Fibroblast of lung (primary cell): ENCODE measurements around the gene ADNP2. TPM values are rescaled to one million over a fixed set of nuclear protein-coding genes. Genes with fewer than 3 reads are reported as not detected.

Experiments
- DNase-seq, 2 donors: peaks; one replicate each; pipeline versions ENCODE4 v3.0.0 to v3.0.0-alpha.2; 2010; ENCODE audit warnings: low read depth in 2 of 2
- H2AFZ ChIP-seq: 2 replicates; pipeline ENCODE4 v1.5.1; 2012; ENCODE audit warnings: low read length, control low read depth, inconsistent platforms
- H3K27ac ChIP-seq: 2 replicates; pipeline ENCODE4 v1.5.1; 2011; ENCODE audit warnings: low read length, control low read depth; ENCODE audit not compliant: insufficient read depth
- H3K27me3 ChIP-seq: 2 replicates; pipeline ENCODE4 v1.5.1; 2011; ENCODE audit warnings: mild to moderate bottlenecking, low read length; ENCODE audit not compliant: control insufficient read depth, insufficient read depth
- H3K36me3 ChIP-seq: 2 replicates; pipeline ENCODE4 v1.5.1; 2011; ENCODE audit warnings: low read length; ENCODE audit not compliant: control insufficient read depth, insufficient read depth
- H3K4me1 ChIP-seq: 2 replicates; pipeline ENCODE4 v1.5.1; 2011; ENCODE audit warnings: low read length; ENCODE audit not compliant: control insufficient read depth, insufficient read depth; ENCODE audit errors: extremely low read depth
- H3K4me2 ChIP-seq: 2 replicates; pipeline ENCODE4 v1.5.1; 2011; ENCODE audit warnings: low read length, control low read depth; ENCODE audit not compliant: insufficient read depth; ENCODE audit errors: extremely low read depth
- H3K4me3 ChIP-seq, 4 experiments: fragments of 200-600 bp in 1 of 4; sonication (generic) in 1 of 4; replicated peaks in 1 of 4; 2 replicates each; pipeline ENCODE4 v1.5.1; 2011 to 2016; ENCODE audit warnings: low read length in 4 of 4, low read depth in 3 of 4, mild to moderate bottlenecking in 3 of 4, control low read depth in 2 of 4, inconsistent platforms in 1 of 4, mixed read lengths in 1 of 4; ENCODE audit not compliant: insufficient read depth in 1 of 4; ENCODE audit errors: control extremely low read depth in 1 of 4
- H3K79me2 ChIP-seq: 2 replicates; pipeline ENCODE4 v1.5.1; 2012; ENCODE audit warnings: mild to moderate bottlenecking, low read length, inconsistent platforms; ENCODE audit not compliant: control insufficient read depth, insufficient read depth
- H3K9ac ChIP-seq: 2 replicates; pipeline ENCODE4 v1.5.1; 2011; ENCODE audit warnings: mild to moderate bottlenecking, low read length, control low read depth; ENCODE audit not compliant: insufficient read depth
- H3K9me3 ChIP-seq: 2 replicates; pipeline ENCODE4 v1.5.1; 2012; ENCODE audit warnings: low read depth, low read length; ENCODE audit not compliant: control insufficient read depth, insufficient read depth
- H4K20me1 ChIP-seq: 2 replicates; pipeline ENCODE4 v1.5.1; 2011; ENCODE audit warnings: low read length; ENCODE audit not compliant: control insufficient read depth, insufficient read depth; ENCODE audit errors: extremely low read depth
- CTCF ChIP-seq, 2 donors: IDR thresholded peaks in 1 of 2; conservative IDR thresholded peaks in 1 of 2; 1 replicate in 1 of 2; 2 replicates in 1 of 2; pipeline ENCODE4 v1.5.1; 2011 to 2012; ENCODE audit warnings: low read length in 2 of 2, control low read depth in 1 of 2, inconsistent platforms in 1 of 2, low read depth in 1 of 2, mild to moderate bottlenecking in 1 of 2
- EZH2 ChIP-seq: IDR thresholded peaks from 2 replicates; pipeline ENCODE4 v1.5.1; 2012; ENCODE audit warnings: low read length, control low read depth, mild to moderate bottlenecking; ENCODE audit errors: missing control alignments
- polyA plus RNA-seq, 2 donors: library from polyadenylated mRNA; depleted of rRNA in 1 of 2; stranded (reverse) in 1 of 2; unstranded in 1 of 2; fragments of >200 nt; gene quantifications; 2 replicates each; pipeline ENCODE4 v1.2.1, GENCODE V29; 2011 to 2012; ENCODE audit warnings: missing spikeins in 1 of 2
- total RNA-seq: library from RNA; depleted of rRNA; stranded (reverse); fragments of >200 nt; gene quantifications from 2 replicates; pipeline ENCODE4 v1.2.1, GENCODE V29; 2014

ADNP2 gene
- total and polyA plus RNA-seq, 2 donors (not counting 1 experiment from before 2014, with no cell fraction given), result 9.4 to 17.3 TPM

- Histone ChIP-seq H3K4me1 (no peaks in the 10 kb centered on the region), H3K27ac (no peak overlapping the region), H3K9me3 (no peaks in the 10 kb centered on the region), H3K79me2 (peaks cover 32% of the 10 kb centered on the region), H3K4me3 (no peak overlapping the region), H3K27me3 (no peaks in the 10 kb centered on the region), H3K9ac (no peak overlapping the region), H3K36me3 (no peaks in the 10 kb centered on the region), H3K4me2 (no peak overlapping the region), H4K20me1 (peaks cover 1% of the 10 kb centered on the region), H2AFZ (no peak overlapping the region)
- DNase-seq, result no peak
- TF ChIP-seq CTCF (conservative IDR thresholded peaks at IDR 0.05 in 1 of 2, IDR thresholded peaks at IDR 0.05 in 1 of 2; ENCODE audit: low read depth in 1 of 2, low read length in 2 of 2), result no peak
- no peak for TF ChIP-seq EZH2
These were observed 933 bp upstream of the ADNP2 start for GRCh38 chr18:80108121-80108536.

DNA sequence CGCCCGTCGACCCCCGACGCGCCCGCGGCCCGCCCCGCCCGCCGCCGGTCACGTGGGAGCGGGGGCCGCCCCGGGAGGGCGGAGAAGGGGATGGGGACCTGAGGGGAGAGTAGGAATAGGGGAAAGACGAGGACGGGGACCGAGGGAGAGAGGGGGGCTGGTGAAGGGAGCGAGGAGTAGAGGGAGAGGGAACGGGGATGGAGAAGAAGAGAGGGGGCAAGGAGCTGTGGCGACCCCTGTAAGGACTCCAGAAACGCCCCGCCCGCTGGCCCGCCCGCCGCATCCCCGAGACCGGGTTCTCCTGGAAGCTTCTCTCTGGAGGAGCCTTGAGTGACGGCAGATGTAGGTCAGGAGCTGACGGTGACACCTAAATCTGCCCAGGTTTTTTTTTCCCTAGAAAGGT lies 615 bp downstream of the ADNP2 start:
- peak; percentile 39 to 46 for DNase-seq
- H3K4me2 ChIP-seq, result peak overlapping the region; percentile 91
- no peak for TF ChIP-seq CTCF (conservative IDR thresholded peaks at IDR 0.05 in 1 of 2, IDR thresholded peaks at IDR 0.05 in 1 of 2; ENCODE audit: low read depth in 1 of 2, low read length in 2 of 2)
- no peak for TF ChIP-seq EZH2
- H3K36me3 ChIP-seq, result no peaks in the 10 kb centered on the region
- H3K9ac ChIP-seq, result peak overlapping the region; percentile 71
- H3K4me3 ChIP-seq, result peak overlapping the region; percentile 65 to 92 (median 78)
- H3K4me1 ChIP-seq, result no peaks in the 10 kb centered on the region
- H3K27ac ChIP-seq, result peak overlapping the region; percentile 30
- no peaks in the 10 kb centered on the region for H3K27me3 ChIP-seq
- no peaks in the 10 kb centered on the region for H3K9me3 ChIP-seq
- peaks cover 47% of the 10 kb centered on the region for H3K79me2 ChIP-seq
- no peak overlapping the region for H2AFZ ChIP-seq
- H4K20me1 ChIP-seq, result peaks cover 1% of the 10 kb centered on the region

GRCh38 chr18:80112624-80113248 lies 3.7 kb downstream of the ADNP2 start:
- TF ChIP-seq CTCF (conservative IDR thresholded peaks at IDR 0.05 in 1 of 2, IDR thresholded peaks at IDR 0.05 in 1 of 2; ENCODE audit: low read depth in 1 of 2, low read length in 2 of 2), result no peak
- TF ChIP-seq EZH2, result no peak
- H3K36me3 ChIP-seq, result no peaks in the 10 kb centered on the region
- no peaks in the 10 kb centered on the region for H3K4me1 ChIP-seq
- H4K20me1 ChIP-seq, result peaks cover 1% of the 10 kb centered on the region
- peak overlapping the region in 1 of 4 experiments; percentile 21 for H3K4me3 ChIP-seq
- no peaks in the 10 kb centered on the region for H3K27me3 ChIP-seq
- peak in 1 of 2 donors; percentile 22 for DNase-seq
- no peaks in the 10 kb centered on the region for H3K9me3 ChIP-seq
- peaks cover 74% of the 10 kb centered on the region for H3K79me2 ChIP-seq
- H3K9ac ChIP-seq, result no peak overlapping the region
- H2AFZ ChIP-seq, result no peak overlapping the region
- no peak overlapping the region for H3K4me2 ChIP-seq
- no peak overlapping the region for H3K27ac ChIP-seq
